Keratinocyte (primary cell): Measurements from ENCODE around the gene RRAD.

Experiments used
- EZH2 ChIP-seq: IDR thresholded peaks from one replicate; pipeline ENCODE4 v1.6.1; 2012; ENCODE audit warnings: inconsistent platforms, mild to moderate bottlenecking, low read length, moderate library complexity
- TF ChIP-seq, protein P1 (sequence below), 3 experiments: IDR thresholded peaks in 1 of 3; conservative IDR thresholded peaks in 1 of 3; optimal IDR thresholded peaks in 1 of 3; 2 replicates in 2 of 3; 3 replicates in 1 of 3; pipeline versions ENCODE3 to v1.5.1; 2011; ENCODE audit warnings: low read length in 3 of 3, mild to moderate bottlenecking in 3 of 3, moderate library complexity in 2 of 3, control low read depth in 1 of 3, inconsistent platforms in 1 of 3; ENCODE audit not compliant: insufficient read depth in 2 of 3; ENCODE audit errors: extremely low read depth in 1 of 3

DNA sequence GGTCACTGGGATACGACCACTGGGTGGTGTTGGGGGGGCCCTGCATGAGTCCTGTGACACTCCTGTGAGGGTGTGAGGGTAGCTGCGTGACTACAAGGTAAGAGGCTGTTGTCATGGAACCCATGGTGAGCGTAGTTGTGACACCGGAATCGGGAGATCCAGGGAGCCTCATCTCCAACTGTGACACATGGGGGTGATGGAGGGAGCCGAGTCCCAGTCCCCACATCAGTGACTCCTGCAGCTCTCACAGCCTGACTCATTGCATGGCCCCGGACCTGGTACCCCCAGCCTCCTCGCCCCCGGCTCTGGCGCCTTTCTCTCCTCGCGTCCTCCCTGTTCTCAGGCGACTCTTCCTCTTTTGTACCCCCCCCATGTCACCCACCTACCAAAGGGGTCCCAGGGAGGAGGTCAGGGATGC is 20.9 kb downstream of the RRAD start:
- TF ChIP-seq, protein P1, sequence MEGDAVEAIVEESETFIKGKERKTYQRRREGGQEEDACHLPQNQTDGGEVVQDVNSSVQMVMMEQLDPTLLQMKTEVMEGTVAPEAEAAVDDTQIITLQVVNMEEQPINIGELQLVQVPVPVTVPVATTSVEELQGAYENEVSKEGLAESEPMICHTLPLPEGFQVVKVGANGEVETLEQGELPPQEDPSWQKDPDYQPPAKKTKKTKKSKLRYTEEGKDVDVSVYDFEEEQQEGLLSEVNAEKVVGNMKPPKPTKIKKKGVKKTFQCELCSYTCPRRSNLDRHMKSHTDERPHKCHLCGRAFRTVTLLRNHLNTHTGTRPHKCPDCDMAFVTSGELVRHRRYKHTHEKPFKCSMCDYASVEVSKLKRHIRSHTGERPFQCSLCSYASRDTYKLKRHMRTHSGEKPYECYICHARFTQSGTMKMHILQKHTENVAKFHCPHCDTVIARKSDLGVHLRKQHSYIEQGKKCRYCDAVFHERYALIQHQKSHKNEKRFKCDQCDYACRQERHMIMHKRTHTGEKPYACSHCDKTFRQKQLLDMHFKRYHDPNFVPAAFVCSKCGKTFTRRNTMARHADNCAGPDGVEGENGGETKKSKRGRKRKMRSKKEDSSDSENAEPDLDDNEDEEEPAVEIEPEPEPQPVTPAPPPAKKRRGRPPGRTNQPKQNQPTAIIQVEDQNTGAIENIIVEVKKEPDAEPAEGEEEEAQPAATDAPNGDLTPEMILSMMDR (optimal IDR thresholded peaks at IDR 0.05 in 1 of 3, IDR thresholded peaks at IDR 0.05 in 1 of 3, conservative IDR thresholded peaks at IDR 0.05 in 1 of 3; ENCODE audit: extremely low read depth in 1 of 3, insufficient read depth in 2 of 3, low read length in 3 of 3): no peak
- no peak for TF ChIP-seq EZH2
